GM19043 (cell line): ENCODE measurements around the gene TTC12.
A peak's percentile ranks its signal among the peaks of the same experiment; 100 is the strongest.

ENCODE experiments used
- ATAC-seq: cut with Tn5 transposase; IDR thresholded peaks from one replicate; pipeline ENCODE4 v1.9.1; 2021; ENCODE audit warnings: low read depth; ENCODE audit not compliant: unreplicated experiment

TTC12 gene

GRCh38 chr11:113319085-113319484 lies 4.7 kb downstream of the TTC12 start:
- no peak for ATAC-seq

- no peak for ATAC-seq
Observed at GRCh38 chr11:113322158-113322557, 7.8 kb downstream of the TTC12 start.

GRCh38 chr11:113324250-113324649 lies 9.9 kb downstream of the TTC12 start:
- ATAC-seq = no peak

- no peak for ATAC-seq
Observed at GRCh38 chr11:113329725-113330124, 15.3 kb downstream of the TTC12 start.

- ATAC-seq = no peak
Observed at GRCh38 chr11:113331441-113331840, 17.1 kb downstream of the TTC12 start.

- no peak for ATAC-seq
Observed at GRCh38 chr11:113332023-113332422, 17.6 kb downstream of the TTC12 start.

- ATAC-seq = no peak
Observed at GRCh38 chr11:113332638-113333329, 18.4 kb downstream of the TTC12 start.

GRCh38 chr11:113334183-113334582 lies 19.8 kb downstream of the TTC12 start:
- peak; percentile 57 for ATAC-seq

- ATAC-seq = no peak
Observed at GRCh38 chr11:113338730-113339129, 24.3 kb downstream of the TTC12 start.

- no peak for ATAC-seq
Observed at GRCh38 chr11:113339929-113340589, 25.7 kb downstream of the TTC12 start.

- ATAC-seq = no peak
Observed at GRCh38 chr11:113341388-113342165, 27.2 kb downstream of the TTC12 start.

- no peak for ATAC-seq
Observed at GRCh38 chr11:113345978-113346377, 31.6 kb downstream of the TTC12 start.

- ATAC-seq = no peak
Observed at GRCh38 chr11:113349528-113349927, 35.1 kb downstream of the TTC12 start.

- ATAC-seq = no peak
Observed at GRCh38 chr11:113350336-113351067, 36.1 kb downstream of the TTC12 start.

GRCh38 chr11:113351068-113351450 lies 36.7 kb downstream of the TTC12 start:
- ATAC-seq = no peak

GRCh38 chr11:113351480-113351879 lies 37.1 kb downstream of the TTC12 start:
- ATAC-seq = no peak

- no peak for ATAC-seq
Observed at GRCh38 chr11:113356203-113356602, 41.8 kb downstream of the TTC12 start.

- ATAC-seq = no peak
Observed at GRCh38 chr11:113363406-113363805, 49.0 kb downstream of the TTC12 start.

- no peak for ATAC-seq
Observed at GRCh38 chr11:113363996-113364641, 49.7 kb downstream of the TTC12 start.

GRCh38 chr11:113365895-113366294 lies 51.5 kb downstream of the TTC12 start:
- ATAC-seq = no peak
